HepG2 (cell line): ENCODE results near the gene OPRL1. TPM values are rescaled to one million over a fixed set of nuclear protein-coding genes. Genes with fewer than 3 reads are reported as not detected.

Experiments
- ARID4A ChIP-seq: sonication (generic); formaldehyde crosslinking; IDR thresholded peaks from 2 replicates; pipeline ENCODE4 v1.5.0; 2020; ENCODE audit warnings: mild to moderate bottlenecking, missing genetic modification reagents, borderline replicate concordance
- FOSL1 ChIP-seq: sonication (generic); formaldehyde crosslinking; IDR thresholded peaks from 2 replicates; pipeline ENCODE4 v1.9.0; 2021; ENCODE audit warnings: missing genetic modification reagents, borderline replicate concordance
- FOXP1 ChIP-seq, 2 experiments: fragments of 450-650 bp in 1 of 2; IDR thresholded peaks; 2 replicates each; pipeline ENCODE4 v1.6.1; 2017 to 2018; ENCODE audit warnings: antibody characterized with exemption in 1 of 2
- ISX ChIP-seq: sonication (generic); formaldehyde crosslinking; conservative IDR thresholded peaks from 2 replicates; pipeline ENCODE4 v1.5.0; 2020; ENCODE audit warnings: missing genetic modification reagents
- NFYC ChIP-seq: IDR thresholded peaks from 2 replicates; pipeline ENCODE4 v1.6.1; 2016; ENCODE audit warnings: missing genetic modification reagents, missing compliant biosample characterization
- TBX2 ChIP-seq: sonication (generic); formaldehyde crosslinking; IDR thresholded peaks from 2 replicates; pipeline ENCODE4 v1.5.0; 2020; ENCODE audit warnings: missing genetic modification reagents, mild to moderate bottlenecking, borderline replicate concordance
- ZNF225 ChIP-seq: sonication (generic); formaldehyde crosslinking; IDR thresholded peaks from 2 replicates; pipeline ENCODE4 v1.4.0; 2020; ENCODE audit warnings: mild to moderate bottlenecking, missing genetic modification reagents
- ZNF274 ChIP-seq: sonication (generic); formaldehyde crosslinking; IDR thresholded peaks from 2 replicates; pipeline ENCODE4 v1.5.1; 2020; ENCODE audit warnings: mild to moderate bottlenecking, missing genetic modification reagents
- ZNF570 ChIP-seq: sonication (generic); formaldehyde crosslinking; IDR thresholded peaks from 2 replicates; pipeline ENCODE4 v1.4.0; 2020; ENCODE audit warnings: mild to moderate bottlenecking, missing genetic modification reagents, borderline replicate concordance
- ZSCAN5A ChIP-seq: sonication (generic); formaldehyde crosslinking; IDR thresholded peaks from 2 replicates; pipeline ENCODE4 v1.8.0; 2022; ENCODE audit warnings: mild to moderate bottlenecking, missing genetic modification reagents, borderline replicate concordance
- ZXDC ChIP-seq: sonication (generic); formaldehyde crosslinking; IDR thresholded peaks from 2 replicates; pipeline ENCODE4 v1.5.0; 2020; ENCODE audit warnings: mild to moderate bottlenecking, missing genetic modification reagents
- polyA plus RNA-seq, 8 experiments: library from polyadenylated mRNA; depleted of rRNA in 3 of 8; stranded (reverse) in 7 of 8; unstranded in 1 of 8; fragments of >200 nt; fragmentation: Illumina TruSeq in 4 of 8; extraction: Trizol in 4 of 8; gene quantifications; 2 replicates each; pipeline versions ENCODE4 v1.2.1 to v1.2.3, GENCODE V29; 2011 to 2016; ENCODE audit warnings: low read depth in 4 of 8, missing spikeins in 1 of 8, mixed read lengths in 1 of 8; ENCODE audit not compliant: insufficient read depth in 1 of 8
- total RNA-seq, 5 experiments: library from RNA; depleted of rRNA; stranded (reverse); fragments of >200 nt; fragmentation: Illumina TruSeq; extraction: Trizol; gene quantifications; 2 replicates each; pipeline ENCODE4 v1.2.3, GENCODE V29; 2016; ENCODE audit warnings: low read depth in 1 of 5
- TF ChIP-seq, protein P1 (sequence below), 2 experiments: fragments of 450-650 bp in 1 of 2; sonication (generic) in 1 of 2; formaldehyde crosslinking; IDR thresholded peaks; 2 replicates each; pipeline versions ENCODE4 v1.5.0 to v1.8.0; 2020 to 2022; ENCODE audit warnings: mild to moderate bottlenecking in 1 of 2, missing genetic modification reagents in 1 of 2
- TF ChIP-seq, protein P2 (sequence below): sonication (generic); formaldehyde crosslinking; IDR thresholded peaks from 2 replicates; pipeline ENCODE4 v1.4.0; 2020; ENCODE audit warnings: missing genetic modification reagents

Gene OPRL1
- total and polyA plus RNA-seq, 2 of the 13 experiments (the other 11 are each of a cell fraction or from before 2014, with no cell fraction given), result 0.35 to 0.71 TPM

- TF ChIP-seq, protein P1, sequence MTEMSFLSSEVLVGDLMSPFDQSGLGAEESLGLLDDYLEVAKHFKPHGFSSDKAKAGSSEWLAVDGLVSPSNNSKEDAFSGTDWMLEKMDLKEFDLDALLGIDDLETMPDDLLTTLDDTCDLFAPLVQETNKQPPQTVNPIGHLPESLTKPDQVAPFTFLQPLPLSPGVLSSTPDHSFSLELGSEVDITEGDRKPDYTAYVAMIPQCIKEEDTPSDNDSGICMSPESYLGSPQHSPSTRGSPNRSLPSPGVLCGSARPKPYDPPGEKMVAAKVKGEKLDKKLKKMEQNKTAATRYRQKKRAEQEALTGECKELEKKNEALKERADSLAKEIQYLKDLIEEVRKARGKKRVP (CRISPR knock-in tag; IDR thresholded peaks at IDR 0.05), result no peak
- TF ChIP-seq ZSCAN5A (no peak), FOXP1 (IDR thresholded peaks at IDR 0.05) (no peak), FOXP1 (CRISPR knock-in tag; IDR thresholded peaks at IDR 0.05) (no peak), ZNF274 (CRISPR knock-in tag) (peak; percentile 76; the same call in 1 of the 2 replicates), FOSL1 (no peak), ZXDC (CRISPR knock-in tag) (0 out of 2 replicates have a peak, but pooled peaks have one; percentile 66), ISX (CRISPR knock-in tag) (no peak), TBX2 (no peak; the same call in 1 of the 2 replicates), NFYC (CRISPR knock-in tag) (no peak), ZNF225 (CRISPR knock-in tag) (peak; percentile 36; the same call in 1 of the 2 replicates), ZNF570 (CRISPR knock-in tag) (no peak), ARID4A (no peak; the same call in 1 of the 2 replicates)
- TF ChIP-seq, protein P2, sequence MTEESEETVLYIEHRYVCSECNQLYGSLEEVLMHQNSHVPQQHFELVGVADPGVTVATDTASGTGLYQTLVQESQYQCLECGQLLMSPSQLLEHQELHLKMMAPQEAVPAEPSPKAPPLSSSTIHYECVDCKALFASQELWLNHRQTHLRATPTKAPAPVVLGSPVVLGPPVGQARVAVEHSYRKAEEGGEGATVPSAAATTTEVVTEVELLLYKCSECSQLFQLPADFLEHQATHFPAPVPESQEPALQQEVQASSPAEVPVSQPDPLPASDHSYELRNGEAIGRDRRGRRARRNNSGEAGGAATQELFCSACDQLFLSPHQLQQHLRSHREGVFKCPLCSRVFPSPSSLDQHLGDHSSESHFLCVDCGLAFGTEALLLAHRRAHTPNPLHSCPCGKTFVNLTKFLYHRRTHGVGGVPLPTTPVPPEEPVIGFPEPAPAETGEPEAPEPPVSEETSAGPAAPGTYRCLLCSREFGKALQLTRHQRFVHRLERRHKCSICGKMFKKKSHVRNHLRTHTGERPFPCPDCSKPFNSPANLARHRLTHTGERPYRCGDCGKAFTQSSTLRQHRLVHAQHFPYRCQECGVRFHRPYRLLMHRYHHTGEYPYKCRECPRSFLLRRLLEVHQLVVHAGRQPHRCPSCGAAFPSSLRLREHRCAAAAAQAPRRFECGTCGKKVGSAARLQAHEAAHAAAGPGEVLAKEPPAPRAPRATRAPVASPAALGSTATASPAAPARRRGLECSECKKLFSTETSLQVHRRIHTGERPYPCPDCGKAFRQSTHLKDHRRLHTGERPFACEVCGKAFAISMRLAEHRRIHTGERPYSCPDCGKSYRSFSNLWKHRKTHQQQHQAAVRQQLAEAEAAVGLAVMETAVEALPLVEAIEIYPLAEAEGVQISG, result no peak
Observed at GRCh38 chr20:64101731-64102621, 22.1 kb downstream of the OPRL1 start (continued).
